PC-9 (cell line): ENCODE measurements around the gene ATP5F1B.

Experiments
- EZH2 ChIP-seq: fragments of 200-600 bp; sonication (generic); IDR thresholded peaks from 2 replicates; pipeline ENCODE4 v1.8.0; 2017; ENCODE audit warnings: antibody characterized with exemption, low read depth
- TF ChIP-seq, protein P1 (sequence below): fragments of 200-600 bp; sonication (generic); conservative IDR thresholded peaks from 2 replicates; pipeline ENCODE4 v1.6.1; 2017; ENCODE audit warnings: mixed run types, antibody characterized with exemption, mild to moderate bottlenecking, moderate library complexity

DNA sequence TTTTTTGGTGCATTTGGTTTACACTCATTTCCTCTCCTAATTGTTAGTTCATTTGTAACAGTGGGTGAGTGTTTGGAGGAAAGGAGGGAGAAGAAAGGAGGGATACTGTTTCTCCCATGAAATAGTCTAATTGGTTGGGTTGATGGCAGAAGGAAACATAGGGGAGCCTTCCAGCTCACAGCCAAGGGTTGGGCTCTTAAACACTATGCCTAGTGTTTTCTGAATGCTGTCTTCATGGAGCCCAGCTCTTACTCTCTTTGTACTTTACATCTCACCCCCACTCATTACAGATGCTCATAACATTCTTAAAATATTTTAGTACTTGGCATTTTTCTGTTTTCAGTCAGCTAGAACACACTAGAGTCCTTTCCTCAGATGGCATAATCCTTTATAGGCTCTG lies 53.8 kb downstream of the ATP5F1B start:
- TF ChIP-seq, protein P1, sequence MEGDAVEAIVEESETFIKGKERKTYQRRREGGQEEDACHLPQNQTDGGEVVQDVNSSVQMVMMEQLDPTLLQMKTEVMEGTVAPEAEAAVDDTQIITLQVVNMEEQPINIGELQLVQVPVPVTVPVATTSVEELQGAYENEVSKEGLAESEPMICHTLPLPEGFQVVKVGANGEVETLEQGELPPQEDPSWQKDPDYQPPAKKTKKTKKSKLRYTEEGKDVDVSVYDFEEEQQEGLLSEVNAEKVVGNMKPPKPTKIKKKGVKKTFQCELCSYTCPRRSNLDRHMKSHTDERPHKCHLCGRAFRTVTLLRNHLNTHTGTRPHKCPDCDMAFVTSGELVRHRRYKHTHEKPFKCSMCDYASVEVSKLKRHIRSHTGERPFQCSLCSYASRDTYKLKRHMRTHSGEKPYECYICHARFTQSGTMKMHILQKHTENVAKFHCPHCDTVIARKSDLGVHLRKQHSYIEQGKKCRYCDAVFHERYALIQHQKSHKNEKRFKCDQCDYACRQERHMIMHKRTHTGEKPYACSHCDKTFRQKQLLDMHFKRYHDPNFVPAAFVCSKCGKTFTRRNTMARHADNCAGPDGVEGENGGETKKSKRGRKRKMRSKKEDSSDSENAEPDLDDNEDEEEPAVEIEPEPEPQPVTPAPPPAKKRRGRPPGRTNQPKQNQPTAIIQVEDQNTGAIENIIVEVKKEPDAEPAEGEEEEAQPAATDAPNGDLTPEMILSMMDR = no peak
- no peak for TF ChIP-seq EZH2
